NT2/D1 (cell line): ENCODE results near the gene SNAPC1.

ENCODE experiments used
- SUZ12 ChIP-seq: IDR thresholded peaks from 2 replicates; pipeline ENCODE4 v1.6.1; 2011; ENCODE audit not compliant: insufficient read length, insufficient read depth; ENCODE audit errors: extremely low read depth
- YY1 ChIP-seq: IDR thresholded peaks from 2 replicates; pipeline ENCODE4 v1.6.1; 2011; ENCODE audit not compliant: insufficient read length, insufficient read depth
- ZNF274 ChIP-seq: IDR thresholded peaks from 2 replicates; pipeline ENCODE4 v1.6.1; 2011; ENCODE audit warnings: mild to moderate bottlenecking, low read depth, low read length

DNA sequence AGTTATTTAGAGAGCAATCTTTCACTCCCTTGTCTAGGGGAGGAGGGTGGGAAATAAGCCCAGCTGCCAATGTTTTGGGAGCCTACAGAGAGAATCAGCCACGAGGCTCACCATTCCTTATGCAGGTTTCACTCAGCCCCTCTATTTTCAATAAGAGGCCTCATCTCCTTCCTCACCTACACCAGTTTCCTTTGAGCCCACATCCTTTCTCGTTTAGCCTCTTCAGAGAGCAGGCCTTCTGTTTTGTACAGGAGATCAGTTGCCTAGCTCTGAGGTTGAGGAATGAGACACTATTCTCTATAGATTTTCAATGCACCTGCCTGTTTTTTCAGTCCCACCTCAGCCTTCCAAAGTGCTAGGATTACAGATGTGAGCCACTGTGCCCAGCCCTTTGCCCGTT lies 17.9 kb downstream of the SNAPC1 start:
- TF ChIP-seq YY1, result no peak
- no peak for TF ChIP-seq ZNF274
- no peak for TF ChIP-seq SUZ12
